GM23338 (cell line): ENCODE results near the gene TRPM2. TPM values are rescaled to one million over a fixed set of nuclear protein-coding genes. Genes with fewer than 3 reads are reported as not detected.

Experiments
- ATAC-seq: fragments of 200-7000 bp; cut with Tn5 transposase; 3 replicates; pipeline ENCODE4 v1.9.1; 2020
- DNase-seq: peaks from one replicate; pipeline ENCODE4 v3.0.0-alpha.2; 2015; ENCODE audit warnings: low spot score
- H2AFZ ChIP-seq: fragments of 200-600 bp; sonication (generic); 2 replicates; pipeline ENCODE4 v1.8.0; 2016; ENCODE audit warnings: antibody characterized with exemption, mild to moderate bottlenecking, moderate library complexity
- H3F3A ChIP-seq: fragments of 200-600 bp; sonication (generic); replicated peaks from 2 replicates; pipeline ENCODE4 v1.8.0; 2017; ENCODE audit warnings: antibody characterized with exemption, mixed run types, low read depth
- H3K27ac ChIP-seq: fragments of 200-600 bp; sonication (generic); 2 replicates; pipeline ENCODE4 v1.6.1; 2016; ENCODE audit warnings: low read depth
- H3K27me3 ChIP-seq: fragments of 200-600 bp; sonication (generic); 2 replicates; pipeline ENCODE4 v1.8.0; 2016; ENCODE audit warnings: mild to moderate bottlenecking, mixed run types, moderate library complexity; ENCODE audit not compliant: insufficient read depth
- H3K36me3 ChIP-seq: fragments of 200-600 bp; sonication (generic); 2 replicates; pipeline ENCODE4 v1.8.0; 2016; ENCODE audit warnings: mild to moderate bottlenecking; ENCODE audit not compliant: insufficient read depth
- H3K4me1 ChIP-seq: fragments of 200-600 bp; sonication (generic); 2 replicates; pipeline ENCODE4 v1.8.0; 2016; ENCODE audit warnings: mild to moderate bottlenecking, moderate library complexity; ENCODE audit not compliant: insufficient read depth
- H3K4me2 ChIP-seq: fragments of 200-600 bp; sonication (generic); 2 replicates; pipeline ENCODE4 v1.7.1; 2017; ENCODE audit warnings: mixed run types
- H3K4me3 ChIP-seq: fragments of 200-600 bp; sonication (generic); 2 replicates; pipeline ENCODE4 v1.6.1; 2016; ENCODE audit warnings: mixed run types
- H3K79me2 ChIP-seq: fragments of 200-600 bp; sonication (generic); replicated peaks from 2 replicates; pipeline ENCODE4 v1.8.0; 2017; ENCODE audit warnings: mild to moderate bottlenecking; ENCODE audit not compliant: insufficient read depth
- H3K9me2 ChIP-seq: fragments of 200-600 bp; sonication (generic); 2 replicates; pipeline ENCODE4 v1.8.0; 2017; ENCODE audit not compliant: insufficient read depth
- H4K20me1 ChIP-seq: fragments of 200-600 bp; sonication (generic); replicated peaks from 2 replicates; pipeline ENCODE4 v1.8.0; 2017; ENCODE audit warnings: mild to moderate bottlenecking; ENCODE audit not compliant: insufficient read depth
- H3K27ac Mint-ChIP-seq: 2 replicates; pipeline ENCODE4 v1.8.0; 2020; ENCODE audit warnings: inconsistent platforms, mild to moderate bottlenecking, moderate library complexity, mixed read lengths
- H3K27me3 Mint-ChIP-seq: 3 replicates; pipeline ENCODE4 v1.8.0; 2022; ENCODE audit warnings: low read depth, mild to moderate bottlenecking, moderate library complexity, mixed read lengths, inconsistent platforms; ENCODE audit not compliant: insufficient read depth, poor library complexity
- H3K36me3 Mint-ChIP-seq: 3 replicates; pipeline ENCODE4 v1.8.0; 2021; ENCODE audit warnings: low read depth, mild to moderate bottlenecking, inconsistent platforms, moderate library complexity, mixed read lengths
- H3K4me1 Mint-ChIP-seq: 3 replicates; pipeline ENCODE4 v1.8.0; 2020; ENCODE audit warnings: mild to moderate bottlenecking, inconsistent platforms, mixed read lengths
- H3K4me3 Mint-ChIP-seq: 3 replicates; pipeline ENCODE4 v1.8.0; 2021; ENCODE audit warnings: moderate library complexity, mild to moderate bottlenecking, inconsistent platforms, mixed read lengths
- H3K9me3 Mint-ChIP-seq: 3 replicates; pipeline ENCODE4 v1.8.0; 2020; ENCODE audit warnings: moderate library complexity, mild to moderate bottlenecking, inconsistent platforms, mixed read lengths
- CREB1 ChIP-seq: fragments of 250-450 bp; sonication (Bioruptor Pico); IDR thresholded peaks from 2 replicates; pipeline ENCODE4 v1.5.0; 2020; ENCODE audit warnings: low read depth, mild to moderate bottlenecking, moderate library complexity
- ETS1 ChIP-seq: IDR thresholded peaks from 2 replicates; pipeline ENCODE4 v1.6.1; 2016; ENCODE audit warnings: antibody characterized with exemption
- EZH2 ChIP-seq: fragments of 200-600 bp; sonication (generic); IDR thresholded peaks from one replicate; pipeline ENCODE4 v1.8.0; 2017; ENCODE audit warnings: antibody characterized with exemption, mild to moderate bottlenecking, low read depth; ENCODE audit not compliant: unreplicated experiment
- EZH2phosphoT487 ChIP-seq: fragments of 200-600 bp; sonication (generic); IDR thresholded peaks from one replicate; pipeline ENCODE4 v1.8.1; 2018; ENCODE audit warnings: antibody characterized with exemption; ENCODE audit not compliant: unreplicated experiment
- JUNB ChIP-seq: IDR thresholded peaks from one replicate; pipeline ENCODE4 v1.6.1; 2016; ENCODE audit warnings: antibody characterized with exemption; ENCODE audit not compliant: unreplicated experiment
- NANOG ChIP-seq: IDR thresholded peaks from 2 replicates; pipeline ENCODE4 v1.6.1; 2016; ENCODE audit warnings: antibody characterized with exemption, borderline replicate concordance
- POLR2AphosphoS5 ChIP-seq: IDR thresholded peaks from 2 replicates; pipeline ENCODE4 v1.6.1; 2016; ENCODE audit warnings: antibody characterized with exemption, low read depth
- STAT1 ChIP-seq: IDR thresholded peaks from one replicate; pipeline ENCODE4 v1.6.1; 2016; ENCODE audit warnings: antibody characterized with exemption; ENCODE audit not compliant: unreplicated experiment
- ZNF114 ChIP-seq: fragments of 250-450 bp; sonication (Bioruptor Pico); IDR thresholded peaks from 2 replicates; pipeline ENCODE4 v1.5.0; 2020; ENCODE audit warnings: mild to moderate bottlenecking, moderate library complexity
- ZNF331 ChIP-seq: fragments of 250-450 bp; sonication (Bioruptor Pico); IDR thresholded peaks from 2 replicates; pipeline ENCODE4 v1.5.0; 2020; ENCODE audit warnings: low read depth, mild to moderate bottlenecking, moderate library complexity
- ZNF462 ChIP-seq: fragments of 250-450 bp; sonication (Bioruptor Pico); IDR thresholded peaks from 2 replicates; pipeline ENCODE4 v1.5.0; 2020; ENCODE audit warnings: mild to moderate bottlenecking, moderate library complexity
- polyA plus RNA-seq: library from polyadenylated mRNA; unstranded; fragments of >200 nt; fragmentation: Nextera tagmentation; extraction: Ambion mirVana; gene quantifications from 2 replicates; pipeline ENCODE4 v1.2.1, GENCODE V29; 2016
- total RNA-seq: library from RNA; depleted of rRNA; stranded (reverse); fragments of >200 nt; shearing (Covaris generic); gene quantifications from 2 replicates; pipeline ENCODE4 v1.2.3, GENCODE V29; 2014
- TF ChIP-seq, protein P1 (sequence below): IDR thresholded peaks from one replicate; pipeline ENCODE4 v1.6.1; 2018; ENCODE audit warnings: antibody characterized with exemption; ENCODE audit not compliant: unreplicated experiment
- TF ChIP-seq, protein P2 (sequence below), 2 experiments: fragments of 200-600 bp in 1 of 2; sonication (generic) in 1 of 2; conservative IDR thresholded peaks; 2 replicates each; pipeline versions ENCODE4 v1.5.1 to v1.6.1; 2016 to 2017; ENCODE audit warnings: antibody characterized with exemption in 2 of 2, low read depth in 2 of 2, mild to moderate bottlenecking in 2 of 2, moderate library complexity in 1 of 2

The TRPM2 gene
- total and polyA plus RNA-seq, 2 experiments from 2014 or later = 0.53 to 0.83 TPM

GRCh38 chr21:44329971-44330681 lies 23.3 kb upstream of the TRPM2 start:
- H3K27ac Mint-ChIP-seq = no peak overlapping the region
- no peaks in the 10 kb centered on the region for H3K36me3 ChIP-seq
- no peaks in the 10 kb centered on the region for H3K9me2 ChIP-seq
- H3K4me2 ChIP-seq = no peak overlapping the region
- no peaks in the 10 kb centered on the region for H3F3A ChIP-seq
- no peaks in the 10 kb centered on the region for H3K9me3 Mint-ChIP-seq
- peak; percentile 3; the same call in 2 of the 3 replicates for ATAC-seq
- no peak overlapping the region for H2AFZ ChIP-seq
- no peaks in the 10 kb centered on the region for H4K20me1 ChIP-seq
- TF ChIP-seq, protein P1, sequence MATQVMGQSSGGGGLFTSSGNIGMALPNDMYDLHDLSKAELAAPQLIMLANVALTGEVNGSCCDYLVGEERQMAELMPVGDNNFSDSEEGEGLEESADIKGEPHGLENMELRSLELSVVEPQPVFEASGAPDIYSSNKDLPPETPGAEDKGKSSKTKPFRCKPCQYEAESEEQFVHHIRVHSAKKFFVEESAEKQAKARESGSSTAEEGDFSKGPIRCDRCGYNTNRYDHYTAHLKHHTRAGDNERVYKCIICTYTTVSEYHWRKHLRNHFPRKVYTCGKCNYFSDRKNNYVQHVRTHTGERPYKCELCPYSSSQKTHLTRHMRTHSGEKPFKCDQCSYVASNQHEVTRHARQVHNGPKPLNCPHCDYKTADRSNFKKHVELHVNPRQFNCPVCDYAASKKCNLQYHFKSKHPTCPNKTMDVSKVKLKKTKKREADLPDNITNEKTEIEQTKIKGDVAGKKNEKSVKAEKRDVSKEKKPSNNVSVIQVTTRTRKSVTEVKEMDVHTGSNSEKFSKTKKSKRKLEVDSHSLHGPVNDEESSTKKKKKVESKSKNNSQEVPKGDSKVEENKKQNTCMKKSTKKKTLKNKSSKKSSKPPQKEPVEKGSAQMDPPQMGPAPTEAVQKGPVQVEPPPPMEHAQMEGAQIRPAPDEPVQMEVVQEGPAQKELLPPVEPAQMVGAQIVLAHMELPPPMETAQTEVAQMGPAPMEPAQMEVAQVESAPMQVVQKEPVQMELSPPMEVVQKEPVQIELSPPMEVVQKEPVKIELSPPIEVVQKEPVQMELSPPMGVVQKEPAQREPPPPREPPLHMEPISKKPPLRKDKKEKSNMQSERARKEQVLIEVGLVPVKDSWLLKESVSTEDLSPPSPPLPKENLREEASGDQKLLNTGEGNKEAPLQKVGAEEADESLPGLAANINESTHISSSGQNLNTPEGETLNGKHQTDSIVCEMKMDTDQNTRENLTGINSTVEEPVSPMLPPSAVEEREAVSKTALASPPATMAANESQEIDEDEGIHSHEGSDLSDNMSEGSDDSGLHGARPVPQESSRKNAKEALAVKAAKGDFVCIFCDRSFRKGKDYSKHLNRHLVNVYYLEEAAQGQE = no peak
- TF ChIP-seq EZH2 (no peak), ZNF462 (no peak), NANOG (no peak), ETS1 (no peak), EZH2phosphoT487 (no peak), CREB1 (no peak), STAT1 (no peak), ZNF331 (no peak), JUNB (no peak), ZNF114 (CRISPR knock-in tag) (no peak), POLR2AphosphoS5 (no peak)
- TF ChIP-seq, protein P2, sequence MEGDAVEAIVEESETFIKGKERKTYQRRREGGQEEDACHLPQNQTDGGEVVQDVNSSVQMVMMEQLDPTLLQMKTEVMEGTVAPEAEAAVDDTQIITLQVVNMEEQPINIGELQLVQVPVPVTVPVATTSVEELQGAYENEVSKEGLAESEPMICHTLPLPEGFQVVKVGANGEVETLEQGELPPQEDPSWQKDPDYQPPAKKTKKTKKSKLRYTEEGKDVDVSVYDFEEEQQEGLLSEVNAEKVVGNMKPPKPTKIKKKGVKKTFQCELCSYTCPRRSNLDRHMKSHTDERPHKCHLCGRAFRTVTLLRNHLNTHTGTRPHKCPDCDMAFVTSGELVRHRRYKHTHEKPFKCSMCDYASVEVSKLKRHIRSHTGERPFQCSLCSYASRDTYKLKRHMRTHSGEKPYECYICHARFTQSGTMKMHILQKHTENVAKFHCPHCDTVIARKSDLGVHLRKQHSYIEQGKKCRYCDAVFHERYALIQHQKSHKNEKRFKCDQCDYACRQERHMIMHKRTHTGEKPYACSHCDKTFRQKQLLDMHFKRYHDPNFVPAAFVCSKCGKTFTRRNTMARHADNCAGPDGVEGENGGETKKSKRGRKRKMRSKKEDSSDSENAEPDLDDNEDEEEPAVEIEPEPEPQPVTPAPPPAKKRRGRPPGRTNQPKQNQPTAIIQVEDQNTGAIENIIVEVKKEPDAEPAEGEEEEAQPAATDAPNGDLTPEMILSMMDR (conservative IDR thresholded peaks at IDR 0.05; ENCODE audit: low read depth in 2 of 2) = no peak
- H3K27me3 Mint-ChIP-seq = peaks cover 5% of the 10 kb centered on the region
- no peak overlapping the region; the same call in 2 of the 3 replicates for H3K4me3 Mint-ChIP-seq
- no peak for DNase-seq
- no peaks in the 10 kb centered on the region for H3K4me1 ChIP-seq
- H3K36me3 Mint-ChIP-seq = no peaks in the 10 kb centered on the region; the same call in 2 of the 3 replicates
- H3K27me3 ChIP-seq = no peaks in the 10 kb centered on the region
- H3K27ac ChIP-seq = no peak overlapping the region
- no peak overlapping the region for H3K4me3 ChIP-seq
- H3K79me2 ChIP-seq = no peaks in the 10 kb centered on the region
- no peaks in the 10 kb centered on the region for H3K4me1 Mint-ChIP-seq
